DND-41 (cell line): Measurements from ENCODE around the gene FRMPD4.

ENCODE experiments used
- ATAC-seq: fragments of 200-7000 bp; cut with Tn5 transposase; 3 replicates; pipeline ENCODE4 v1.9.1; 2021; ENCODE audit warnings: low read depth; ENCODE audit not compliant: insufficient read depth
- DNase-seq: peaks from one replicate; pipeline ENCODE4 v3.0.0-alpha.2; 2020
- H2AFZ ChIP-seq: 2 replicates; pipeline ENCODE4 v1.6.0; 2012; ENCODE audit warnings: low read depth, low read length
- H3K27ac ChIP-seq: 2 replicates; pipeline ENCODE4 v1.5.1; 2012; ENCODE audit warnings: low read length, inconsistent platforms
- H3K27me3 ChIP-seq: fragments of 200-600 bp; sonication (generic); 2 replicates; pipeline ENCODE4 v1.6.0; 2012; ENCODE audit warnings: low read length, mild to moderate bottlenecking, inconsistent platforms; ENCODE audit not compliant: insufficient read depth, poor library complexity
- H3K36me3 ChIP-seq: 2 replicates; pipeline ENCODE4 v1.5.1; 2012; ENCODE audit warnings: low read length, inconsistent platforms; ENCODE audit not compliant: insufficient read depth
- H3K4me1 ChIP-seq: 2 replicates; pipeline ENCODE4 v1.5.1; 2012; ENCODE audit warnings: mild to moderate bottlenecking, low read length; ENCODE audit not compliant: insufficient read depth
- H3K4me2 ChIP-seq: 2 replicates; pipeline ENCODE4 v1.6.0; 2012; ENCODE audit warnings: mild to moderate bottlenecking, moderate library complexity, low read length, inconsistent platforms; ENCODE audit not compliant: insufficient read depth
- H3K4me3 ChIP-seq, 2 experiments: fragments of 200-600 bp in 1 of 2; shearing (Covaris generic) in 1 of 2; 2 replicates each; pipeline ENCODE4 v1.5.1; 2012 to 2016; ENCODE audit warnings: inconsistent platforms in 2 of 2, low read length in 2 of 2, mild to moderate bottlenecking in 2 of 2, low read depth in 1 of 2, moderate library complexity in 1 of 2
- H3K79me2 ChIP-seq: 2 replicates; pipeline ENCODE4 v1.6.0; 2012; ENCODE audit warnings: low read length, inconsistent platforms; ENCODE audit not compliant: insufficient read depth
- H3K9ac ChIP-seq: 2 replicates; pipeline ENCODE4 v1.6.0; 2012; ENCODE audit warnings: low read depth, mild to moderate bottlenecking, inconsistent platforms, low read length, moderate library complexity
- H3K9me3 ChIP-seq: 2 replicates; pipeline ENCODE4 v1.5.1; 2012; ENCODE audit warnings: low read length, moderate library complexity, mild to moderate bottlenecking, inconsistent platforms; ENCODE audit not compliant: insufficient read depth, severe bottlenecking
- H4K20me1 ChIP-seq: 2 replicates; pipeline ENCODE4 v1.6.0; 2012; ENCODE audit warnings: low read length; ENCODE audit not compliant: insufficient read depth
- EZH2 ChIP-seq: IDR thresholded peaks from 3 replicates; pipeline ENCODE4 v1.6.1; 2012; ENCODE audit warnings: borderline replicate concordance, low read depth, mild to moderate bottlenecking, moderate library complexity, low read length, inconsistent platforms; ENCODE audit not compliant: severe bottlenecking
- TF ChIP-seq, protein P1 (sequence below): IDR thresholded peaks from 2 replicates; pipeline ENCODE4 v1.5.1; 2012; ENCODE audit warnings: borderline replicate concordance, low read length, moderate library complexity, mild to moderate bottlenecking; ENCODE audit not compliant: poor library complexity, severe bottlenecking; ENCODE audit errors: extremely low read depth

The FRMPD4 gene

GRCh38 chrX:12145402-12145801, 7.1 kb downstream of the FRMPD4 start:
- Histone ChIP-seq H3K79me2 (no peaks in the 10 kb centered on the region), H3K4me3 (no peak overlapping the region), H3K4me1 (no peaks in the 10 kb centered on the region), H3K36me3 (no peaks in the 10 kb centered on the region), H3K9me3 (no peaks in the 10 kb centered on the region), H3K27ac (no peak overlapping the region), H3K27me3 (no peaks in the 10 kb centered on the region), H2AFZ (no peak overlapping the region), H3K4me2 (no peak overlapping the region), H3K9ac (no peak overlapping the region), H4K20me1 (no peaks in the 10 kb centered on the region)
- DNase-seq (no peak), ATAC-seq (no peak)
- TF ChIP-seq, protein P1, sequence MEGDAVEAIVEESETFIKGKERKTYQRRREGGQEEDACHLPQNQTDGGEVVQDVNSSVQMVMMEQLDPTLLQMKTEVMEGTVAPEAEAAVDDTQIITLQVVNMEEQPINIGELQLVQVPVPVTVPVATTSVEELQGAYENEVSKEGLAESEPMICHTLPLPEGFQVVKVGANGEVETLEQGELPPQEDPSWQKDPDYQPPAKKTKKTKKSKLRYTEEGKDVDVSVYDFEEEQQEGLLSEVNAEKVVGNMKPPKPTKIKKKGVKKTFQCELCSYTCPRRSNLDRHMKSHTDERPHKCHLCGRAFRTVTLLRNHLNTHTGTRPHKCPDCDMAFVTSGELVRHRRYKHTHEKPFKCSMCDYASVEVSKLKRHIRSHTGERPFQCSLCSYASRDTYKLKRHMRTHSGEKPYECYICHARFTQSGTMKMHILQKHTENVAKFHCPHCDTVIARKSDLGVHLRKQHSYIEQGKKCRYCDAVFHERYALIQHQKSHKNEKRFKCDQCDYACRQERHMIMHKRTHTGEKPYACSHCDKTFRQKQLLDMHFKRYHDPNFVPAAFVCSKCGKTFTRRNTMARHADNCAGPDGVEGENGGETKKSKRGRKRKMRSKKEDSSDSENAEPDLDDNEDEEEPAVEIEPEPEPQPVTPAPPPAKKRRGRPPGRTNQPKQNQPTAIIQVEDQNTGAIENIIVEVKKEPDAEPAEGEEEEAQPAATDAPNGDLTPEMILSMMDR: no peak
- TF ChIP-seq EZH2: no peak

DNA sequence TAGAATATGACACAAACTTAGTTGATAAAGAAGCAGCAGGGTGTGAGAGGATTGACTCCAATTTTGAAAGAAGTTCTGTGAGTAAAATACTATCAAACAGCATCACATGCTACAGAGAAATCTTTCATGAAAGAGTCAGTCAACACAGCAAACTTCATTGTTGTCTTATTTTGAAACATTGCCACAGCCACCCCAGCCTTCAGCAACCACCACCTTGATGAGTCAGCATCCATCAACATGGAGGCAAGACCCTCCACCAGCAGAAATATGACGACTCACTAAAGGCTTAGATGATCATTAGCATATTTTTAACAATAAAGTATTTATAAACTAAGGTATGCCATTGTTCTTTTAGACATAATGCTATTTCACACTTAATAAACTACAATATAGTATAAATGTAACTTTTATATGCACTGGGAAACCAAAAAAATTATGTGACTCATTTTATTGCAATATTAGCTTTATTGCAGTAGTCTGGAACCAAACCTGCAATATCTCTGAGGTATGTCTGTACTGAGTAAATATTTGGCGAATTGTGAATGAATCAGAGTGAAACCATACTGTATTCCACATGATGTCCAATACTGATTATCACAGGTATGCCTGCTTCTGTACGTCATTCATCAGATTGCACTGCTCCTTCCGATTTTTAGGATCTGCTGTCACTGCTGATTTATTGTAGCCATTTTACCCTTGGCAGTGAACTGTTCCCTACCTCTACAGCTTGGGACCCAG, 11.6 kb downstream of the FRMPD4 start:
- Histone ChIP-seq H4K20me1 (no peaks in the 10 kb centered on the region), H3K27ac (no peak overlapping the region), H3K27me3 (no peaks in the 10 kb centered on the region), H3K36me3 (no peaks in the 10 kb centered on the region), H3K4me3 (no peak overlapping the region), H3K4me1 (no peaks in the 10 kb centered on the region), H3K79me2 (no peaks in the 10 kb centered on the region), H3K9me3 (no peaks in the 10 kb centered on the region), H3K4me2 (no peak overlapping the region), H2AFZ (no peak overlapping the region), H3K9ac (no peak overlapping the region)
- no peak for TF ChIP-seq EZH2
- TF ChIP-seq, protein P1: no peak
- no peak for DNase-seq
- ATAC-seq: no peak

GRCh38 chrX:12153317-12153716, 15.0 kb downstream of the FRMPD4 start:
- no peak overlapping the region for H3K9ac ChIP-seq
- no peaks in the 10 kb centered on the region for H3K4me1 ChIP-seq
- no peak overlapping the region for H3K4me2 ChIP-seq
- H3K27me3 ChIP-seq: no peaks in the 10 kb centered on the region
- no peak for DNase-seq
- TF ChIP-seq, protein P1: no peak
- no peak for TF ChIP-seq EZH2
- no peak for ATAC-seq
- H3K4me3 ChIP-seq: no peak overlapping the region
- no peaks in the 10 kb centered on the region for H4K20me1 ChIP-seq
- H3K79me2 ChIP-seq: no peaks in the 10 kb centered on the region
- H3K9me3 ChIP-seq: no peaks in the 10 kb centered on the region
- H3K36me3 ChIP-seq: no peaks in the 10 kb centered on the region
- H3K27ac ChIP-seq: no peak overlapping the region
- H2AFZ ChIP-seq: no peak overlapping the region

DNA sequence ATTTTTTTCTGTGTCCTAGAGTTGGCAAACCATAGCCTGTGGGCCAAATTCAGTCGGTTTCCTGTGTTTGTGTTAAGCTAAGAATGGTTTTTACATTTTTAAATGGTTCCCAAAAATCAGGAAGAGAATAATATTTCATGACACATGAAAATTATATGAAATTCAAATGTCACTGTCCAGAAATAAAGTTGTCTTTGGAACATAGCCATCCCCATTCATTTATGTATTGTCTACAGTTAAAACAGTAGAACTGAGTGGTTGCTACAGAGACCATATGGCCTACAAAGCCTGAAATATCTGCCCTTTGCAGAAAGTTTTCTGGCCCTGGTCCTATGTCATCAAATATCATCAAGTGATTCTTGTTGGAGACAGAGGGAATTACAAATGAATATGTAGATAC, 15.5 kb downstream of the FRMPD4 start:
- no peak overlapping the region for H3K9ac ChIP-seq
- DNase-seq (no peak), ATAC-seq (no peak)
- no peaks in the 10 kb centered on the region for H3K9me3 ChIP-seq
- no peaks in the 10 kb centered on the region for H3K27me3 ChIP-seq
- no peaks in the 10 kb centered on the region for H4K20me1 ChIP-seq
- no peak overlapping the region for H3K4me2 ChIP-seq
- H2AFZ ChIP-seq: no peak overlapping the region
- no peaks in the 10 kb centered on the region for H3K79me2 ChIP-seq
- H3K4me3 ChIP-seq: no peak overlapping the region
- no peaks in the 10 kb centered on the region for H3K36me3 ChIP-seq
- no peak overlapping the region for H3K27ac ChIP-seq
- no peaks in the 10 kb centered on the region for H3K4me1 ChIP-seq
- TF ChIP-seq, protein P1: no peak
- TF ChIP-seq EZH2: no peak
